ENCODE results near the gene TRAPPC3. TPM values are rescaled to one million over a fixed set of nuclear protein-coding genes. Genes with fewer than 3 reads are reported as not detected.

Gene TRAPPC3
- total RNA-seq, 1 experiment from 2014 or later = 86.6 TPM

GRCh38 chr1:36098650-36099365, 50.5 kb downstream of the TRAPPC3 start:
- TF ChIP-seq CTCF (conservative IDR thresholded peaks at IDR 0.05; ENCODE audit: low read depth, low read length) (no peak), EZH2 (IDR thresholded peaks at IDR 0.05; ENCODE audit: borderline replicate concordance, low read depth, low read length, poor library complexity, severe bottlenecking) (no peak)
- DNase-seq (ENCODE audit: low spot score) = no peak
- peak overlapping the region; percentile 16 for H3K27ac ChIP-seq (ENCODE audit: low read depth, low read length, poor library complexity, severe bottlenecking)
- ChIA-PET POLR2A (ENCODE audit: low non-redundant PET) (interaction anchor here (0.6 kb wide), 1 partner anchor 94 kb away, joined by 3 read pairs; no protein-coding TSS in a partner anchor), CTCF (no interaction called here)
- H3K4me1 ChIP-seq (ENCODE audit: insufficient read depth, low read length, poor library complexity, severe bottlenecking) = peaks cover 7% of the 10 kb centered on the region
- BruUV-seq (replicated peaks) = no TSS peak
- no peaks in the 10 kb centered on the region for H3K9me3 ChIP-seq (ENCODE audit: low read depth, low read length, poor library complexity, severe bottlenecking)
- intact Hi-C loops (cut with micrococcal nuclease; ENCODE audit: unreplicated experiment) = loop anchor here (1.0 to 5.0 kb wide), 5 partner anchors 33 to 321 kb away; no protein-coding TSS in a partner anchor
- H3K4me3 ChIP-seq (ENCODE audit: low read depth, low read length, poor library complexity, severe bottlenecking) = no peak overlapping the region
- peaks cover 24% of the 10 kb centered on the region for H3K36me3 ChIP-seq (ENCODE audit: insufficient read depth, low read length, poor library complexity, severe bottlenecking)
- no peaks in the 10 kb centered on the region for H3K27me3 ChIP-seq (replicated peaks; ENCODE audit: insufficient read depth, low read depth, low read length, poor library complexity)

- no peaks in the 10 kb centered on the region for H3K27me3 ChIP-seq (replicated peaks; ENCODE audit: insufficient read depth, low read depth, low read length, poor library complexity)
- H3K36me3 ChIP-seq (ENCODE audit: insufficient read depth, low read length, poor library complexity, severe bottlenecking) = peaks cover 33% of the 10 kb centered on the region
- CTCF ChIA-PET = interaction anchor here (0.5 to 1.0 kb wide), 3 partner anchors 13 to 188 kb away, joined by 3 to 5 read pairs (median 3); no protein-coding TSS in a partner anchor
- peaks cover 7% of the 10 kb centered on the region for H3K4me1 ChIP-seq (ENCODE audit: insufficient read depth, low read length, poor library complexity, severe bottlenecking)
- intact Hi-C loops (cut with micrococcal nuclease; ENCODE audit: unreplicated experiment) = loop anchor here (2.0 to 5.0 kb wide), 4 partner anchors 34 to 271 kb away; no protein-coding TSS in a partner anchor
- TF ChIP-seq CTCF (conservative IDR thresholded peaks at IDR 0.05; ENCODE audit: low read depth, low read length) (no peak), EZH2 (IDR thresholded peaks at IDR 0.05; ENCODE audit: borderline replicate concordance, low read depth, low read length, poor library complexity, severe bottlenecking) (no peak)
- no peak overlapping the region for H3K4me3 ChIP-seq (ENCODE audit: low read depth, low read length, poor library complexity, severe bottlenecking)
- DNase-seq (ENCODE audit: low spot score) = no peak
- H3K9me3 ChIP-seq (ENCODE audit: low read depth, low read length, poor library complexity, severe bottlenecking) = no peaks in the 10 kb centered on the region
- BruUV-seq (replicated peaks) = no TSS peak
- no peak overlapping the region for H3K27ac ChIP-seq (ENCODE audit: low read depth, low read length, poor library complexity, severe bottlenecking)
- POLR2A ChIA-PET (ENCODE audit: low non-redundant PET) = interaction anchor here (0.6 kb wide), 1 partner anchor 95 kb away, joined by 3 read pairs; no protein-coding TSS in a partner anchor
Observed at GRCh38 chr1:36097693-36098585, 51.3 kb downstream of the TRAPPC3 start.
